ENCODE results near the gene LAMA2. TPM values are rescaled to one million over a fixed set of nuclear protein-coding genes. Genes with fewer than 3 reads are reported as not detected.

Gene LAMA2
- total and polyA plus RNA-seq, 4 donors = 6.0 to 86.5 (median 46.4) TPM

DNA sequence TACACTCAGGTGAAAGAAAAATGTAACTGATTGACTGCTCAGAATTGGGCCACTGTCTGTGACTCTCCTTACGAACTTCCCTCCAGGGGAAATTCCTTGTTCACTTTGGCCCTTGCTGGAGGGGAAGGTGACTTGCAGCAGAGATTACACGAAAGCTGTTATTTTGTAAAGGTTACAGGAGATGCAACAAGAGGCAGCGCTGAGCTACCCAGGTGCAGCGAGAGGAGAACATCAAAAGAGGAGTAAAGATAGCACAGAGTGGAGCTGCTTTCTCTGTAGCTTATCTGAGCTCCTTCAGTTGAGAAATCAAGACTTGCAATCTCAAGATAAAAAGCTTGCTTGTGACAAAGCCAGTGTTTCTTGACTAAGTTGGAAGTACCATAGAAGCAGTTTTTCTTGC lies 682.4 kb downstream of the LAMA2 start:
- Histone ChIP-seq H3K4me3 (ENCODE audit: low read length in 2 of 2) (no peak overlapping the region), H3K4me1 (ENCODE audit: control insufficient read depth in 1 of 2, insufficient read depth in 2 of 2, low read length in 2 of 2) (no peaks in the 10 kb centered on the region), H3K27me3 (ENCODE audit: control insufficient read depth in 1 of 2, insufficient read depth in 2 of 2, low read length in 1 of 2) (no peaks in the 10 kb centered on the region), H3K27ac (ENCODE audit: low read depth in 1 of 2, low read length in 2 of 2) (no peak overlapping the region), H3K36me3 (ENCODE audit: control insufficient read depth in 1 of 2, insufficient read depth in 2 of 2, low read length in 1 of 2) (no peaks in the 10 kb centered on the region), H3K9me3 (ENCODE audit: control insufficient read depth, low read length) (no peaks in the 10 kb centered on the region)
- ATAC-seq (ENCODE audit: low FRiP score) (no peak), DNase-seq (no peak)
- 62 to 77% methylated on average over 4 of the region's 4 CpGs for WGBS, 2 donors
- intact Hi-C loops (cut with DNase I) = no loop called here

DNA sequence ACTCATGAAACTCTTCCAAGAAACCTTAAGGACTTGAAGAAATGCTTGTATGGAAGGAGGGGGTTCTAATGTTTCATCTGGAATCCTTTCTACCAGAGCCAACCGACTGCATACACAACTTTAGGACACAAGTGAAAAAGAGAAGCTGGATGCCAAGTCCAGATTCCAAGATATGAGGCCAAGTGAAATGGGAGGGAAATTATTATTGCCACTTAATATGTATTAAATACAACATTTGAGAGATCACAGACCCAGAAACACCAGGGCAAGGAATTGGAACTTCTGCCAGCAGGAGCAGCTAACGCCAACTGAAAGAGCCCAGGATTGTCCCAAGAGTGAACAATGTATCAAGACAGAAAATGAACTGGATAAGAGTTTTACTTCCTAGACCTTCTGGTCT lies 682.9 kb downstream of the LAMA2 start:
- no peaks in the 10 kb centered on the region for H3K36me3 ChIP-seq (ENCODE audit: control insufficient read depth in 1 of 2, insufficient read depth in 2 of 2, low read length in 1 of 2)
- H3K9me3 ChIP-seq (ENCODE audit: control insufficient read depth, low read length) = no peaks in the 10 kb centered on the region
- DNase-seq (no peak), ATAC-seq (ENCODE audit: low FRiP score) (no peak)
- H3K27me3 ChIP-seq (ENCODE audit: control insufficient read depth in 1 of 2, insufficient read depth in 2 of 2, low read length in 1 of 2) = no peaks in the 10 kb centered on the region
- H3K4me1 ChIP-seq (ENCODE audit: control insufficient read depth in 1 of 2, insufficient read depth in 2 of 2, low read length in 2 of 2) = no peaks in the 10 kb centered on the region
- intact Hi-C loops (cut with DNase I) = no loop called here
- no peak overlapping the region for H3K27ac ChIP-seq (ENCODE audit: low read depth in 1 of 2, low read length in 2 of 2)
- WGBS, 2 donors = 10 to 11% methylated on average over 2 of the region's 2 CpGs
- no peak overlapping the region for H3K4me3 ChIP-seq (ENCODE audit: low read length in 2 of 2)
